HepG2 (cell line): Measurements from ENCODE around the gene PHKG1. TPM values are rescaled to one million over a fixed set of nuclear protein-coding genes. Genes with fewer than 3 reads are reported as not detected.

ENCODE experiments used
- ATAC-seq: fragments of 200-7000 bp; cut with Tn5 transposase; 3 replicates; pipeline ENCODE4 v1.9.1; 2020; ENCODE audit warnings: mild to moderate bottlenecking, moderate library complexity
- BruUV-seq: library from RNA; stranded (reverse); fragments of 400-500 nt; replicated peaks from 2 replicates; lab custom pipeline; 2021; lab: Mats Ljungman, UMichigan
- CTCF ChIA-PET: fragments of 300-600 bp; formaldehyde crosslinking; extraction: SDS; loops from one replicate; lab custom pipeline; 2021; ENCODE audit warnings: low total read pairs, inconsistent platforms, low intra/inter-chr PET ratio; lab: Yijun Ruan, JAX
- POLR2A ChIA-PET: fragments of 350-600 bp; sonication (Branson Sonifier 250); formaldehyde crosslinking; loops from one replicate; lab custom pipeline; 2020; ENCODE audit warnings: antibody characterized with exemption, inconsistent platforms; lab: Yijun Ruan, JAX
- DNase-seq: peaks from one replicate; pipeline ENCODE4 v3.0.0-alpha.2; 2015; ENCODE audit warnings: low spot score
- FAIRE-seq: peaks from 3 replicates; lab custom pipeline; 2011; peaks lifted over from hg19 to GRCh38; lab: Jason Lieb, UNC
- H2AFZ ChIP-seq: one replicate; pipeline ENCODE4 v1.6.1; 2011; ENCODE audit warnings: low read length, inconsistent platforms
- H3K27ac ChIP-seq: fragments of 300-600 bp; 3 replicates; pipeline ENCODE4 v1.8.0; 2011; ENCODE audit warnings: mixed run types, mild to moderate bottlenecking, mixed read lengths, low read length, inconsistent platforms; ENCODE audit not compliant: insufficient read depth; ENCODE audit errors: extremely low read length
- H3K27me3 ChIP-seq, 2 experiments: fragments of 200-600 bp in 1 of 2; 2 replicates in 1 of 2; 3 replicates in 1 of 2; pipeline versions ENCODE4 v1.6.0 to v1.8.0; 2011; ENCODE audit warnings: low read length in 2 of 2, mild to moderate bottlenecking in 2 of 2, moderate library complexity in 2 of 2, inconsistent platforms in 1 of 2; ENCODE audit not compliant: insufficient read depth in 2 of 2, control insufficient read depth in 1 of 2
- H3K36me3 ChIP-seq, 2 experiments: fragments of 200-600 bp in 1 of 2; replicated peaks in 1 of 2; 2 replicates in 1 of 2; 3 replicates in 1 of 2; pipeline versions ENCODE4 v1.5.1 to v1.8.0; 2011; ENCODE audit warnings: low read length in 2 of 2, inconsistent platforms in 1 of 2; ENCODE audit not compliant: insufficient read depth in 2 of 2, control insufficient read depth in 1 of 2
- H3K4me1 ChIP-seq: 2 replicates; pipeline ENCODE4 v1.5.1; 2012; ENCODE audit warnings: low read length, inconsistent platforms; ENCODE audit not compliant: insufficient read depth
- H3K4me2 ChIP-seq: 2 replicates; pipeline ENCODE4 v1.6.0; 2011; ENCODE audit warnings: low read depth, low read length, inconsistent platforms
- H3K4me3 ChIP-seq, 3 experiments: fragments of 200-600 bp in 1 of 3; sonication (generic), shearing (Covaris generic) in 1 of 3; replicated peaks in 1 of 3; 2 replicates each; pipeline ENCODE4 v1.5.1; 2011 to 2016; ENCODE audit warnings: low read length in 3 of 3, inconsistent platforms in 2 of 3, low read depth in 2 of 3, mild to moderate bottlenecking in 2 of 3, control low read depth in 1 of 3, mixed read lengths in 1 of 3; ENCODE audit not compliant: insufficient read depth in 1 of 3
- H3K79me2 ChIP-seq: one replicate; pipeline ENCODE4 v1.6.1; 2011; ENCODE audit warnings: low read length, inconsistent platforms; ENCODE audit not compliant: insufficient read depth
- H3K9ac ChIP-seq: 2 replicates; pipeline ENCODE4 v1.6.0; 2011; ENCODE audit warnings: mild to moderate bottlenecking, low read depth, low read length, inconsistent platforms; ENCODE audit not compliant: insufficient read depth
- H3K9me3 ChIP-seq: 2 replicates; pipeline ENCODE4 v1.5.1; 2012; ENCODE audit warnings: mild to moderate bottlenecking, low read length
- H4K20me1 ChIP-seq: 2 replicates; pipeline ENCODE4 v1.6.0; 2011; ENCODE audit warnings: inconsistent platforms, mild to moderate bottlenecking, low read length, moderate library complexity; ENCODE audit not compliant: insufficient read depth
- ATF1 ChIP-seq: IDR thresholded peaks from 2 replicates; pipeline ENCODE4 v1.6.1; 2016; ENCODE audit warnings: mild to moderate bottlenecking, control low read depth
- ATF7 ChIP-seq, 2 experiments: fragments of 450-650 bp in 1 of 2; sonication (generic) in 1 of 2; formaldehyde crosslinking in 1 of 2; IDR thresholded peaks; 2 replicates each; pipeline versions ENCODE4 v1.4.0 to v1.6.1; 2016 to 2020; ENCODE audit warnings: antibody characterized with exemption in 1 of 2, mild to moderate bottlenecking in 1 of 2, missing genetic modification reagents in 1 of 2
- CREB1 ChIP-seq, 2 experiments: fragments of 450-650 bp in 1 of 2; IDR thresholded peaks; 2 replicates each; pipeline ENCODE4 v1.6.1; 2016 to 2017; ENCODE audit warnings: control low read depth in 1 of 2, mild to moderate bottlenecking in 1 of 2, missing compliant biosample characterization in 1 of 2, missing genetic modification characterization in 1 of 2
- CREM ChIP-seq, 2 experiments: sonication (generic) in 1 of 2; formaldehyde crosslinking in 1 of 2; IDR thresholded peaks; 2 replicates each; pipeline versions ENCODE4 v1.4.0 to v1.6.1; 2016 to 2020; ENCODE audit warnings: antibody characterized with exemption in 1 of 2, mild to moderate bottlenecking in 1 of 2, missing genetic modification reagents in 1 of 2
- FOSL2 ChIP-seq: sonication (generic); formaldehyde crosslinking; IDR thresholded peaks from 2 replicates; pipeline ENCODE4 v1.4.0; 2020; ENCODE audit warnings: missing genetic modification reagents
- HDAC2 ChIP-seq: sonication (generic); formaldehyde crosslinking; IDR thresholded peaks from 2 replicates; pipeline ENCODE4 v1.4.0; 2020; ENCODE audit warnings: missing genetic modification reagents
- HOXA3 ChIP-seq: sonication (generic); formaldehyde crosslinking; IDR thresholded peaks from 2 replicates; pipeline ENCODE4 v1.5.0; 2020; ENCODE audit warnings: missing genetic modification reagents
- MEF2D ChIP-seq: sonication (generic); formaldehyde crosslinking; IDR thresholded peaks from 2 replicates; pipeline ENCODE4 v1.5.1; 2020; ENCODE audit warnings: mild to moderate bottlenecking, missing genetic modification reagents
- NPAS2 ChIP-seq: sonication (generic); formaldehyde crosslinking; IDR thresholded peaks from 2 replicates; pipeline ENCODE4 v1.8.0; 2022; ENCODE audit warnings: mild to moderate bottlenecking, missing genetic modification reagents, borderline replicate concordance
- POGZ ChIP-seq: sonication (generic); formaldehyde crosslinking; IDR thresholded peaks from 2 replicates; pipeline ENCODE4 v1.4.0; 2020; ENCODE audit warnings: mild to moderate bottlenecking, missing genetic modification reagents
- POLR2A ChIP-seq, 2 experiments: IDR thresholded peaks; 2 replicates each; pipeline ENCODE4 v1.6.1; 2011; ENCODE audit warnings: low read depth in 2 of 2, low read length in 2 of 2, mild to moderate bottlenecking in 1 of 2, moderate library complexity in 1 of 2; ENCODE audit not compliant: insufficient read depth in 1 of 2
- POLR2AphosphoS2 ChIP-seq: IDR thresholded peaks from 2 replicates; pipeline ENCODE4 v1.6.1; 2011; ENCODE audit warnings: low read depth, low read length, improper control_type of control experiment
- SAP130 ChIP-seq: IDR thresholded peaks from 2 replicates; pipeline ENCODE4 v1.6.1; 2016; ENCODE audit warnings: low read depth
- ZBTB21 ChIP-seq: sonication (generic); formaldehyde crosslinking; IDR thresholded peaks from 2 replicates; pipeline ENCODE4 v1.4.0; 2020; ENCODE audit warnings: missing genetic modification reagents
- ZBTB39 ChIP-seq: sonication (generic); formaldehyde crosslinking; IDR thresholded peaks from 2 replicates; pipeline ENCODE4 v1.5.0; 2020; ENCODE audit warnings: missing genetic modification reagents
- ZNF333 ChIP-seq: sonication (generic); formaldehyde crosslinking; IDR thresholded peaks from 2 replicates; pipeline ENCODE4 v1.4.0; 2020; ENCODE audit warnings: mild to moderate bottlenecking, missing genetic modification reagents, borderline replicate concordance
- ZNF558 ChIP-seq: sonication (generic); formaldehyde crosslinking; IDR thresholded peaks from 2 replicates; pipeline ENCODE4 v1.9.0; 2022; ENCODE audit warnings: mild to moderate bottlenecking, missing genetic modification reagents, borderline replicate concordance
- ZNF616 ChIP-seq: sonication (generic); formaldehyde crosslinking; IDR thresholded peaks from 2 replicates; pipeline ENCODE4 v1.5.0; 2020; ENCODE audit warnings: low read depth, mild to moderate bottlenecking, missing genetic modification reagents
- ZSCAN9 ChIP-seq: IDR thresholded peaks from 2 replicates; pipeline ENCODE4 v1.6.1; 2016; ENCODE audit warnings: borderline replicate concordance
- WGBS: methylation state at CpG from one replicate; pipeline ENCODE4 v1.1.6; 2017; ENCODE audit warnings: low lambda C conversion rate; 5-methylcytosine and 5-hydroxymethylcytosine counted together
- in situ Hi-C: cut with HindIII; loops from 2 replicates; pipeline ENCODE4 v1.10.0; 2017; ENCODE audit warnings: low pct_unique_long_range_greater_than_20kb; ENCODE audit not compliant: extremely low pct_ligation_motif_present
- intact Hi-C: fragments of 100-400 bp; cut with micrococcal nuclease; formaldehyde crosslinking; loops from one replicate; pipeline ENCODE4 v1.10.0; 2022; ENCODE audit not compliant: unreplicated experiment
- polyA plus RNA-seq, 8 experiments: library from polyadenylated mRNA; depleted of rRNA in 3 of 8; stranded (reverse) in 7 of 8; unstranded in 1 of 8; fragments of >200 nt; fragmentation: Illumina TruSeq in 4 of 8; extraction: Trizol in 4 of 8; gene quantifications; 2 replicates each; pipeline versions ENCODE4 v1.2.1 to v1.2.3, GENCODE V29; 2011 to 2016; ENCODE audit warnings: low read depth in 4 of 8, missing spikeins in 1 of 8, mixed read lengths in 1 of 8; ENCODE audit not compliant: insufficient read depth in 1 of 8
- total RNA-seq, 5 experiments: library from RNA; depleted of rRNA; stranded (reverse); fragments of >200 nt; fragmentation: Illumina TruSeq; extraction: Trizol; gene quantifications; 2 replicates each; pipeline ENCODE4 v1.2.3, GENCODE V29; 2016; ENCODE audit warnings: low read depth in 1 of 5
- TF ChIP-seq, protein P1 (sequence below): sonication (generic); formaldehyde crosslinking; IDR thresholded peaks from 2 replicates; pipeline ENCODE4 v1.5.0; 2020; ENCODE audit warnings: missing genetic modification reagents, mild to moderate bottlenecking, borderline replicate concordance

PHKG1 gene
- total and polyA plus RNA-seq, 2 of the 13 experiments (the other 11 are each of a cell fraction or from before 2014, with no cell fraction given), result 0.44 to 0.71 TPM

GRCh38 chr7:56105508-56105907 lies 12.8 kb upstream of the PHKG1 start:
- ATAC-seq, result peak; percentile 42
- FAIRE-seq, result peak; percentile 67
- peak; percentile 73 for DNase-seq
- in situ Hi-C loops, result no loop called here
- TSS peak; percentile 72 for BruUV-seq
- ChIA-PET POLR2A (interaction anchor here (0.5 to 1.7 kb wide), 7 partner anchors 13 to 141 kb away, joined by 3 to 9 read pairs (median 3); partner anchors contain the start of genes CCT6A, NIPSNAP2, PHKG1 and PSPH), CTCF (no interaction called here)
- Histone ChIP-seq H3K79me2 (peaks cover 29% of the 10 kb centered on the region), H3K4me3 (peak overlapping the region; percentile 71 to 92 (median 84)), H3K27ac (peak overlapping the region; percentile 84), H3K9ac (peak overlapping the region; percentile 93), H3K9me3 (peaks cover 6% of the 10 kb centered on the region; the same call in 1 of the 2 replicates), H2AFZ (no peak overlapping the region), H3K27me3 (no peaks in the 10 kb centered on the region; a peak in 1 of 5 replicates), H3K4me2 (peak overlapping the region; percentile 78)
- intact Hi-C loops, result no loop called here
- TF ChIP-seq ZBTB39 (CRISPR knock-in tag) (no peak), HDAC2 (CRISPR knock-in tag) (no peak), FOSL2 (0 out of 2 replicates have a peak, but pooled peaks have one; percentile 7), ZNF558 (CRISPR knock-in tag) (0 out of 2 replicates have a peak, but pooled peaks have one; percentile 15), NPAS2 (no peak), ZSCAN9 (CRISPR knock-in tag) (0 out of 2 replicates have a peak, but pooled peaks have one; percentile 3), POLR2AphosphoS2 (no peak), ZBTB21 (CRISPR knock-in tag) (peak; percentile 89), ZNF616 (CRISPR knock-in tag) (no peak), MEF2D (CRISPR knock-in tag) (no peak), POGZ (no peak), POLR2A (IDR thresholded peaks at IDR 0.05; ENCODE audit: insufficient read depth in 1 of 2, low read depth in 2 of 2, low read length in 2 of 2) (peak in 1 of 2 experiments; percentile 23; a peak in 1 of 4 replicates), ATF1 (CRISPR knock-in tag) (0 out of 2 replicates have a peak, but pooled peaks have one; percentile 8), SAP130 (CRISPR knock-in tag) (no peak), CREB1 (IDR thresholded peaks at IDR 0.05) (peak; percentile 91), CREB1 (CRISPR knock-in tag; IDR thresholded peaks at IDR 0.05) (peak; percentile 41; the same call in 1 of the 2 replicates), HOXA3 (peak; percentile 40; the same call in 1 of the 2 replicates), ATF7 (IDR thresholded peaks at IDR 0.05) (peak; percentile 88), ATF7 (CRISPR knock-in tag; IDR thresholded peaks at IDR 0.05) (no peak), ZNF333 (CRISPR knock-in tag) (no peak), CREM (IDR thresholded peaks at IDR 0.05) (0 out of 2 replicates have a peak, but pooled peaks have one; percentile 30), CREM (CRISPR knock-in tag; IDR thresholded peaks at IDR 0.05) (no peak)
- TF ChIP-seq, protein P1, sequence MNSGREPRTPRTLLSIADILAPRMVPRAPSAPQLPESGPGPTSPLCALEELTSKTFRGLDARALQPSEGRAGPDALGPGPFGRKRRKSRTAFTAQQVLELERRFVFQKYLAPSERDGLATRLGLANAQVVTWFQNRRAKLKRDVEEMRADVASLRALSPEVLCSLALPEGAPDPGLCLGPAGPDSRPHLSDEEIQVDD (CRISPR knock-in tag), result no peak
- TF ChIP-seq, all 625 proteins: peak for 10
- Histone ChIP-seq H3K36me3 (peaks cover 7 to 37% of the 10 kb centered on the region in 2 experiments), H3K4me1 (peaks cover 16% of the 10 kb centered on the region; the same call in 1 of the 2 replicates), H4K20me1 (no peaks in the 10 kb centered on the region; the same call in 1 of the 2 replicates)
- WGBS, result 8% methylated on average over 6 of the region's 6 CpGs
